ENCODE measurements around the gene MR1.

DNA sequence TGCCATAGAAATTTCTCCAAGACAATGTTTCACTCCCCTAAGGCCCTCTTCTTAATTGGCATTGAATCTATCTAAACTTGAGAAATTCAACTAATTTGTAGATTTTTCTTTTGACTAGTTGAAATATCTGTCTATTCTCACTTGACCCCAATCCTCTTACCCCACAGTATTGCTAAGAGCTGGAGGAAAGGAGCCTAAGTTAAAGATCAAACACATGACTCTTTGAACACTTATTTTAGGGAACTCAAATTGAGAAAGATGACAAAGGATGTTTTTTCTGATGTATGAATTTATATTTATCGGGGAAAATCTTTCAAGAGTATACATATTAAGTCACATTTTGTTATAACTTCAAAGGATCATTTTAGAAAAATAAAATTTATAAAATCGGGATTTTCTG lies 3.6 kb downstream of the MR1 start:
- TF ChIP-seq, protein P1, sequence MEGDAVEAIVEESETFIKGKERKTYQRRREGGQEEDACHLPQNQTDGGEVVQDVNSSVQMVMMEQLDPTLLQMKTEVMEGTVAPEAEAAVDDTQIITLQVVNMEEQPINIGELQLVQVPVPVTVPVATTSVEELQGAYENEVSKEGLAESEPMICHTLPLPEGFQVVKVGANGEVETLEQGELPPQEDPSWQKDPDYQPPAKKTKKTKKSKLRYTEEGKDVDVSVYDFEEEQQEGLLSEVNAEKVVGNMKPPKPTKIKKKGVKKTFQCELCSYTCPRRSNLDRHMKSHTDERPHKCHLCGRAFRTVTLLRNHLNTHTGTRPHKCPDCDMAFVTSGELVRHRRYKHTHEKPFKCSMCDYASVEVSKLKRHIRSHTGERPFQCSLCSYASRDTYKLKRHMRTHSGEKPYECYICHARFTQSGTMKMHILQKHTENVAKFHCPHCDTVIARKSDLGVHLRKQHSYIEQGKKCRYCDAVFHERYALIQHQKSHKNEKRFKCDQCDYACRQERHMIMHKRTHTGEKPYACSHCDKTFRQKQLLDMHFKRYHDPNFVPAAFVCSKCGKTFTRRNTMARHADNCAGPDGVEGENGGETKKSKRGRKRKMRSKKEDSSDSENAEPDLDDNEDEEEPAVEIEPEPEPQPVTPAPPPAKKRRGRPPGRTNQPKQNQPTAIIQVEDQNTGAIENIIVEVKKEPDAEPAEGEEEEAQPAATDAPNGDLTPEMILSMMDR (IDR thresholded peaks at IDR 0.05): no peak
- TF ChIP-seq POLR2AphosphoS5 (IDR thresholded peaks at IDR 0.05) (no peak), POLR2A (IDR thresholded peaks at IDR 0.05) (no peak)

Measured in stomach (tissue), 4 donors.